ENCODE measurements around the gene NTHL1.

NTHL1 gene

DNA sequence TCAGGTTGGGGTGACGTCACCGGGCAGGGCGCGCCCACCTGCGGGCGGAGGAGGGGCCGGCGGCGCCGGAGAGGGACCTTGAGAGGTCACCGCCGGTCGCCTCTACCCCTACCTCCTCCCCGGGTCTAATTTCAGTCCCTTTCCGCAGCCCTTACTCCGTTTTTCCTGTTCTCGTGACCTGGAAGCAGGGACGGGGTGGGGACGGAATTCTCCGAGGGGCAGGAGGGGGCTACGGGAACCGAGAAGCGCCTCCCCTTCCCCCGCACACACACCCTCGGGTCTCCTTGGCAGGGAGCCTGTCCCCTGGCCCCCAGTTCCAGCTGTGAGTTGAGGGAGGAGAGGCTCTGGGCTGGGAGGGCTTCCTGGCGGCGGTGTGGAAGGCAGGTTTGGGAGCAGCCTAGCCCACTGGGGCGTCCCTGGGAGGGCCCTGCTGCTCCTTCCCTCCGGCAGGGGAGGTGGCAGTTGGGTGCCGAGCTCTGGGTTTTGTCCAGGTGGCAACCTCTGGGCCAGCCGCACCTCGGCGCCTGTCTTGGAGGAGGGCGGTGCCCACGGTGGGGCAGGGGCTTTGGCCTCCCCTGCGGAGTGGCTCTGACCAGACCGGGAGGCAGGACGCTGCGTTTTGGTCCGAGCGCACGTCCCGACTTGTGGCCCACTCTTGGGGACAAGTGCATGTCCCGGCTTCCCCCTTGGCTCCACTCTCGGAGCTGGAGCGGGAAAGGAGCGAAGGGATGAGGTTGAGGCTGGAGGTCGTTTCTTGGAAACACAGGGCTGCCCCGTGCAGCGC, 57.1 kb downstream of the NTHL1 start:
- TF ChIP-seq FOXP2 (optimal IDR thresholded peaks at IDR 0.05; ENCODE audit: borderline replicate concordance, extremely low read depth, extremely low read length, insufficient read depth), result no peak
- TF ChIP-seq SIN3A (IDR thresholded peaks at IDR 0.05; ENCODE audit: borderline replicate concordance, insufficient read depth, low read length), result no peak
- TF ChIP-seq, protein P1, sequence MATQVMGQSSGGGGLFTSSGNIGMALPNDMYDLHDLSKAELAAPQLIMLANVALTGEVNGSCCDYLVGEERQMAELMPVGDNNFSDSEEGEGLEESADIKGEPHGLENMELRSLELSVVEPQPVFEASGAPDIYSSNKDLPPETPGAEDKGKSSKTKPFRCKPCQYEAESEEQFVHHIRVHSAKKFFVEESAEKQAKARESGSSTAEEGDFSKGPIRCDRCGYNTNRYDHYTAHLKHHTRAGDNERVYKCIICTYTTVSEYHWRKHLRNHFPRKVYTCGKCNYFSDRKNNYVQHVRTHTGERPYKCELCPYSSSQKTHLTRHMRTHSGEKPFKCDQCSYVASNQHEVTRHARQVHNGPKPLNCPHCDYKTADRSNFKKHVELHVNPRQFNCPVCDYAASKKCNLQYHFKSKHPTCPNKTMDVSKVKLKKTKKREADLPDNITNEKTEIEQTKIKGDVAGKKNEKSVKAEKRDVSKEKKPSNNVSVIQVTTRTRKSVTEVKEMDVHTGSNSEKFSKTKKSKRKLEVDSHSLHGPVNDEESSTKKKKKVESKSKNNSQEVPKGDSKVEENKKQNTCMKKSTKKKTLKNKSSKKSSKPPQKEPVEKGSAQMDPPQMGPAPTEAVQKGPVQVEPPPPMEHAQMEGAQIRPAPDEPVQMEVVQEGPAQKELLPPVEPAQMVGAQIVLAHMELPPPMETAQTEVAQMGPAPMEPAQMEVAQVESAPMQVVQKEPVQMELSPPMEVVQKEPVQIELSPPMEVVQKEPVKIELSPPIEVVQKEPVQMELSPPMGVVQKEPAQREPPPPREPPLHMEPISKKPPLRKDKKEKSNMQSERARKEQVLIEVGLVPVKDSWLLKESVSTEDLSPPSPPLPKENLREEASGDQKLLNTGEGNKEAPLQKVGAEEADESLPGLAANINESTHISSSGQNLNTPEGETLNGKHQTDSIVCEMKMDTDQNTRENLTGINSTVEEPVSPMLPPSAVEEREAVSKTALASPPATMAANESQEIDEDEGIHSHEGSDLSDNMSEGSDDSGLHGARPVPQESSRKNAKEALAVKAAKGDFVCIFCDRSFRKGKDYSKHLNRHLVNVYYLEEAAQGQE (IDR thresholded peaks at IDR 0.05; ENCODE audit: insufficient read depth in 1 of 2, low read depth in 2 of 2, low read length in 2 of 2), result no peak
- no peak for TF ChIP-seq POLR2AphosphoS5 (IDR thresholded peaks at IDR 0.05; ENCODE audit: low read depth, low read length)
- TF ChIP-seq TAF1 (IDR thresholded peaks at IDR 0.05; ENCODE audit: borderline replicate concordance, insufficient read depth, low read length), result no peak

DNA sequence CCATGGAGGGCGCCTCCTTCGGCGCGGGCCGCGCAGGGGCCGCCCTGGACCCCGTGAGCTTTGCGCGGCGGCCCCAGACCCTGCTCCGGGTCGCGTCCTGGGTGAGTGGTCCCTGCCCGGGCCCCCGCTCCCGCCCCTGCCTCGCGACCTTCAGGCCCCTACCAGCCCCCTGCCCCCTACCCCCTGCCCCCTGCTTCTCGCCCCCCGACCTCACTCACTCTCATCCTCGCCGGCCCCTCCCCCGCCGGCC, 57.6 kb downstream of the NTHL1 start:
- TF ChIP-seq FOXP2 (optimal IDR thresholded peaks at IDR 0.05; ENCODE audit: borderline replicate concordance, extremely low read depth, extremely low read length, insufficient read depth) (no peak), SIN3A (IDR thresholded peaks at IDR 0.05; ENCODE audit: borderline replicate concordance, insufficient read depth, low read length) (no peak), POLR2AphosphoS5 (IDR thresholded peaks at IDR 0.05; ENCODE audit: low read depth, low read length) (no peak), TAF1 (IDR thresholded peaks at IDR 0.05; ENCODE audit: borderline replicate concordance, insufficient read depth, low read length) (no peak)
- TF ChIP-seq, protein P1 (IDR thresholded peaks at IDR 0.05; ENCODE audit: insufficient read depth in 1 of 2, low read depth in 2 of 2, low read length in 2 of 2), result no peak
